ENCODE results near the gene FEZF1.

FEZF1 gene

DNA sequence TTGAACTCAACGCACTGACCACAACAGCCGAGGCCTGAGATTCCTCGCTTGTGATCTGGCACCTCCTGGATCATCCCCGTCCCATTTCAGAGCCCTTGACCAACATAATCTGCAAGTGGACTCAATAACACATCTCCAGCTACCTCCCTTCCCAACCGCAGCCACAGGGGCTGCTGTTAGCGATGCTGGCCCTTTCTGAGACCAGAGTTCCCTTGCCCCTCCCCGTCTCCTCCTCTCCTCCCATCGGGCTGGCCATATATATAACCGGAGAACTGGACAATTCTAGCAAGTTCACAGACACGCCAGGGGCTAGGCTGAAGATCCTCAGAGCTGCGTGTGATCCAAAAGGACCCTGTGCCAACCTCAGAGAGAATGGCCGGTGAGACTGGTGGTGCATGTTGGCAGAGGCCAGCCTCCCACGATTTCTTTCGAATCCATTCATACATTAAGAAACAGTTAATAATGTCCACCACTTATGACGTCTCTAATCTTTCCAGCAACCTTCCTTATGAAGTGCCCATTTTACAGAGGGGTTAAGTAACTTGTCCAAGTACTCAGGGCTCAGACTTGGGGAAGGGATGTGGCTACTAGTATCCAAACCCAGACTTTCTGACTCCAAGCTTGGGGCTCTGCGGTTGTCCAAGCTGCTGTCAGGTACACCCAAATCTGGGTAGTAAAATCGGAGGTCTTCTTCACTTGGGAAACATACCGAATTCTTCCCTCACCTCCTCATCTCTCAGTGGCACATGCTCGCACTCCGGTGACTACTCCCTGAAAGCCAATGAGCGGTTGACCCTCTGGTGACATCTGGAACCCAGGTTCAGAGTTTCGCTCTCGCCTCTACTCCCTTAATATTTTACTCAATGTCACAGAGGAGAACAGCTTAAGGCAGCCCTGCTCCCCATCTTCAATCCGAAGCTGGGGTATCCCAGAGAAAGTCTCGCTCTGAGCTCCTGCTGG lies 11.2 kb upstream of the FEZF1 start:
- no peak for DNase-seq (ENCODE audit: low read depth)
- no peak overlapping the region for H3K4me3 ChIP-seq (ENCODE audit: low read depth, low read length)
- TF ChIP-seq, protein P1, sequence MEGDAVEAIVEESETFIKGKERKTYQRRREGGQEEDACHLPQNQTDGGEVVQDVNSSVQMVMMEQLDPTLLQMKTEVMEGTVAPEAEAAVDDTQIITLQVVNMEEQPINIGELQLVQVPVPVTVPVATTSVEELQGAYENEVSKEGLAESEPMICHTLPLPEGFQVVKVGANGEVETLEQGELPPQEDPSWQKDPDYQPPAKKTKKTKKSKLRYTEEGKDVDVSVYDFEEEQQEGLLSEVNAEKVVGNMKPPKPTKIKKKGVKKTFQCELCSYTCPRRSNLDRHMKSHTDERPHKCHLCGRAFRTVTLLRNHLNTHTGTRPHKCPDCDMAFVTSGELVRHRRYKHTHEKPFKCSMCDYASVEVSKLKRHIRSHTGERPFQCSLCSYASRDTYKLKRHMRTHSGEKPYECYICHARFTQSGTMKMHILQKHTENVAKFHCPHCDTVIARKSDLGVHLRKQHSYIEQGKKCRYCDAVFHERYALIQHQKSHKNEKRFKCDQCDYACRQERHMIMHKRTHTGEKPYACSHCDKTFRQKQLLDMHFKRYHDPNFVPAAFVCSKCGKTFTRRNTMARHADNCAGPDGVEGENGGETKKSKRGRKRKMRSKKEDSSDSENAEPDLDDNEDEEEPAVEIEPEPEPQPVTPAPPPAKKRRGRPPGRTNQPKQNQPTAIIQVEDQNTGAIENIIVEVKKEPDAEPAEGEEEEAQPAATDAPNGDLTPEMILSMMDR (IDR thresholded peaks at IDR 0.05; ENCODE audit: low read depth, low read length, missing control alignments), result no peak
- in situ Hi-C loops (cut with HindIII; ENCODE audit: low sequenced_read_pairs), result no loop called here

DNA sequence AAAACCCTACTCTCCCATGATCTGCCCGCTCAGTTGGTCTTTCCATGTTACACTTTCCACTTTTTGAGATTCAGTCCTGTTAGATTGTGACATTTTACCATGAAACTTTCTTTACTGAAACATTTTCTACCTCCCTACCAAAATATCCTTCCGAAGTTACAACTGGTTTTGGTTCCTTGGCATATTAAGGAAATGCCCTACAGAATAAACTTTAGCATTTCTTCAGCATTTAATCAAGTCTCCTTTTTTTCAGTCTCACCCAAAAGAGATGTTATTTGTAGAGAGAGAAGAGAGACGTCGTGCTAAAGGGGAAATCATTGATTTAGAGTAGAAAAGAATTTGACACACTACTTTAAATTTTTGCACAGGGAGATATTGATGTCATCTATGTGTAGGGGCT lies 9.7 kb upstream of the FEZF1 start:
- H3K4me3 ChIP-seq (ENCODE audit: low read depth, low read length), result no peak overlapping the region
- TF ChIP-seq, protein P1 (IDR thresholded peaks at IDR 0.05; ENCODE audit: low read depth, low read length, missing control alignments), result no peak
- in situ Hi-C loops (cut with HindIII; ENCODE audit: low sequenced_read_pairs), result no loop called here
- DNase-seq (ENCODE audit: low read depth), result no peak

DNA sequence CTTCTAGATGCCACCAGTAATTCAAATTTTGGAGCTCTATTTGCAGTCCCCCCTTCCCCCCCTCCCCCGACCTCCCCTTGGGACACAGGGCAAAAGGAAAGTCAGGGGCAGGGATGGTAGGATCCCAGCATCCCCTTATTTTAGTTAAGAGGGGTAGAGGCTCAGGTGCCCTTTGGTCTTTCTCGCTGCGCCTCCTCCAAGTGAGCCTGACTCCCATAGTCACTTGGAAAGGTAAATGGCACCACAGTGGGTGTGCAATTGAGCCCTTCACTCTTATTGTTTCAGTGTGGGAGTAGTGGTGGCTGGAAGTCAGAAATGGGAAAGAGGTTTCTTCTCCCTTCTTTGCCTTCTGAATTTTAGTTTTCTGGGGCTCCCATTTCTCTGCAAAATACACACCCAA lies 8.2 kb upstream of the FEZF1 start:
- in situ Hi-C loops (cut with HindIII; ENCODE audit: low sequenced_read_pairs), result no loop called here
- TF ChIP-seq, protein P1 (IDR thresholded peaks at IDR 0.05; ENCODE audit: low read depth, low read length, missing control alignments), result no peak
- H3K4me3 ChIP-seq (ENCODE audit: low read depth, low read length), result no peak overlapping the region
- DNase-seq (ENCODE audit: low read depth), result no peak

DNA sequence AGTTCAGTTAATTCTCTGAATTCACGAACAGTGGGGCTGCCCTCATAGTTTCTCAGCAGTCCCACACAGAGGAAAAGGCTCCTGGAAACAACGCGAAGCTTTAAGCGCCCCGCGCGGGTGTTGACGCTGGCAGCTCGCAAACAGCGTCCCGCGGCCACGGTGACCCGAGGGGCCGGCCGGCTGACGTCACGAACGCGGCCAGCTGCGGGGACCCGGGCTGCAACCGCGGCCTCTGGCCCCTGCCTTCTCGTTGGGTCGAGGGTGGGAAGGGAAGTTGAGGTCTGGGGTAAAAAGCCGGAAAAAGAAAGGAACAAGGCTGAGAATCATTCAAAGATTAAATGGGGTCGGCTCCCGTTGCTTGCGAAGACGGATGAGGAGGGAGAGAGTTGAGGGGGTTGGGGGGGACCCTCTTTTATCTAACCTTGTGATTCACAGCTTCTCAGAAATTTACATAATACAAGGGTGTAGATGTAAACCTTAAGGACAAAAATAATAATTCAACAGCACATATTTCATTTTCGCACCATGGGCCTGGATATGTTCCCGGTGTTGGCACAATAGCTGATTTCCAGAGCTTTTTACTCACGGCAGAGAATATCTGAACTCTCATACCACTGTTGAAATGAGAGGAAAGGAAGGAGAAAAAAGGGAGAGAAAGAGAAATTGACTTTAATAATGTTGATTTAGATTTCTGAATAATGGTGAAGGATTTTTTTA lies 7.3 kb upstream of the FEZF1 start:
- TF ChIP-seq, protein P1 (IDR thresholded peaks at IDR 0.05; ENCODE audit: low read depth, low read length, missing control alignments), result no peak
- DNase-seq (ENCODE audit: low read depth), result no peak
- in situ Hi-C loops (cut with HindIII; ENCODE audit: low sequenced_read_pairs), result no loop called here
- H3K4me3 ChIP-seq (ENCODE audit: low read depth, low read length), result no peak overlapping the region

DNA sequence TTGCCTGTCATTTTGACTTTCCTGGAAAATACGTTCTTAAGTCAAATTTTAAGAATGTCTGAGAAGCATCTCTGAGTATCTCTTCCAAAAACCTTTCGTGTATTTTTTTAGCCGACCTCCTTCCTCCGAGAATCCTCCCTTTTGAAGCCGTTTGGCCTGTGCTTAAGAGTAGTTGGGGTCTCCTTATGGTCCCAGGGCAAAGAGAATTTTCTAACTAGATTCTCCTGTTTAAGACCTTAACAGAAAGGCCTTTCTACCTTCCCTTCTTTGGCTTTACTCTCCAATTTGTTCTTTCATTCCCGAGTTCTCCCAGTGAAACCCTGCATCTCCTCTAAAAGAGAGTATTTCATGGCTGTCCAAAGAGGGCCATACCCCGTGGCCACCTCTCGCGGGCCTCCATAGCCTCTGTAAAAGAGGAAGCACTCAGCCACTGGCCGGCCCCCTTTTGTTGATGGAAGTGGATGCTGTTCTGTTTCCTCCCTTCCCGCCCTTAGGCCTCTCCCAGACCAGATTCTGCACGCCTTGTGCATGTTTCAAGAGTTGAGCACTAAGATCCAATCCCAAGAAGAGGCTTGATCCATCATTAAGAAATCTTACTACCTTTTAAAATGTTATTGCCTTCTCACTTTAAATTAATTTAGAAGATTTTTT lies 6.6 kb upstream of the FEZF1 start:
- no peak for DNase-seq (ENCODE audit: low read depth)
- TF ChIP-seq, protein P1 (IDR thresholded peaks at IDR 0.05; ENCODE audit: low read depth, low read length, missing control alignments), result no peak
- H3K4me3 ChIP-seq (ENCODE audit: low read depth, low read length), result no peak overlapping the region
- in situ Hi-C loops (cut with HindIII; ENCODE audit: low sequenced_read_pairs), result no loop called here
